GM12878 (cell line): ENCODE measurements around the gene TIAM1. TPM values are rescaled to one million over a fixed set of nuclear protein-coding genes. Genes with fewer than 3 reads are reported as not detected.

ENCODE experiments used
- ATAC-seq: fragments of 200-7000 bp; cut with Tn5 transposase; 3 replicates; pipeline ENCODE4 v1.9.1; 2020; ENCODE audit warnings: mild to moderate bottlenecking, moderate library complexity
- BruUV-seq: library from RNA; stranded (reverse); fragments of 400-500 nt; replicated peaks from 2 replicates; lab custom pipeline; 2021; lab: Mats Ljungman, UMichigan
- CTCF ChIA-PET: fragments of 300-600 bp; sonication (Branson Sonifier 250); formaldehyde crosslinking; extraction: SDS; loops from one replicate; lab custom pipeline; 2021; ENCODE audit warnings: inconsistent platforms; lab: Yijun Ruan, JAX
- POLR2A ChIA-PET: fragments of 350-600 bp; formaldehyde crosslinking; extraction: SDS; loops from one replicate; lab custom pipeline; 2021; ENCODE audit warnings: inconsistent platforms; lab: Charles Lee
- RAD21 ChIA-PET: fragments of 300-600 bp; sonication (Branson Sonifier 250); formaldehyde crosslinking; loops from one replicate; lab custom pipeline; 2023; ENCODE audit warnings: antibody characterized with exemption; ENCODE audit not compliant: unreplicated experiment; lab: Charles Lee
- SMC1A ChIA-PET: fragments of 300-600 bp; sonication (Branson Sonifier 250); formaldehyde crosslinking; loops from one replicate; lab custom pipeline; 2023; ENCODE audit not compliant: unreplicated experiment, uncharacterized antibody; lab: Charles Lee
- DNase-seq: peaks from one replicate; pipeline ENCODE4 v3.0.0-alpha.2; 2011; ENCODE audit warnings: low read depth, low spot score
- FAIRE-seq: peaks from 3 replicates; lab custom pipeline; 2011; peaks lifted over from hg19 to GRCh38; lab: Jason Lieb, UNC
- H2AFZ ChIP-seq: 2 replicates; pipeline ENCODE4 v1.6.0; 2011; ENCODE audit warnings: low read depth, low read length, control low read depth; ENCODE audit not compliant: control insufficient read depth
- H3K27ac ChIP-seq: 2 replicates; pipeline ENCODE4 v1.5.1; 2011; ENCODE audit warnings: control low read depth; ENCODE audit not compliant: control insufficient read depth, insufficient read depth
- H3K27me3 ChIP-seq, 2 experiments: replicated peaks in 1 of 2; 2 replicates each; pipeline versions ENCODE4 v1.6.0 to v1.6.1; 2011; ENCODE audit warnings: low read length in 1 of 2; ENCODE audit not compliant: control insufficient read depth in 2 of 2, insufficient read depth in 2 of 2
- H3K36me3 ChIP-seq, 2 experiments: 2 replicates each; pipeline ENCODE4 v1.5.1; 2011; ENCODE audit warnings: low read length in 1 of 2; ENCODE audit not compliant: control insufficient read depth in 2 of 2, insufficient read depth in 2 of 2
- H3K4me1 ChIP-seq: 2 replicates; pipeline ENCODE4 v1.6.1; 2011; ENCODE audit warnings: mild to moderate bottlenecking, low read length, moderate library complexity, mixed read lengths; ENCODE audit not compliant: control insufficient read depth, insufficient read depth
- H3K4me2 ChIP-seq: 2 replicates; pipeline ENCODE4 v1.6.0; 2011; ENCODE audit warnings: control low read depth; ENCODE audit not compliant: control insufficient read depth, insufficient read depth
- H3K4me3 ChIP-seq: fragments of 200-600 bp; sonication (generic); 2 replicates; pipeline ENCODE4 v1.5.1; 2016
- H3K79me2 ChIP-seq: 2 replicates; pipeline ENCODE4 v1.6.0; 2011; ENCODE audit warnings: low read length; ENCODE audit not compliant: control insufficient read depth, insufficient read depth
- H3K9ac ChIP-seq: 2 replicates; pipeline ENCODE4 v1.8.0; 2011; ENCODE audit warnings: low read length, control low read depth, mixed read lengths; ENCODE audit not compliant: control insufficient read depth, insufficient read depth
- H3K9me3 ChIP-seq: replicated peaks from 3 replicates; pipeline ENCODE4 v1.5.1; 2011; ENCODE audit warnings: mild to moderate bottlenecking, low read length; ENCODE audit not compliant: control insufficient read depth, insufficient read depth
- H4K20me1 ChIP-seq: 2 replicates; pipeline ENCODE4 v1.6.0; 2011; ENCODE audit not compliant: control insufficient read depth, insufficient read depth
- ETV6 ChIP-seq, 2 experiments: fragments of 450-650 bp in 1 of 2; IDR thresholded peaks in 1 of 2; conservative IDR thresholded peaks in 1 of 2; 2 replicates each; pipeline ENCODE4 v1.6.1; 2014; ENCODE audit warnings: antibody characterized with exemption in 1 of 2, borderline replicate concordance in 1 of 2, low read depth in 1 of 2, mild to moderate bottlenecking in 1 of 2, moderate library complexity in 1 of 2
- MEF2A ChIP-seq: IDR thresholded peaks from 2 replicates; pipeline ENCODE4 v1.6.1; 2011; ENCODE audit warnings: low read depth, mild to moderate bottlenecking, low read length, moderate library complexity; ENCODE audit not compliant: insufficient read depth
- SIN3A ChIP-seq: IDR thresholded peaks from 2 replicates; pipeline ENCODE4 v1.6.1; 2012; ENCODE audit warnings: low read depth, low read length, improper control_type of control experiment
- SREBF1 ChIP-seq: IDR thresholded peaks from 2 replicates; pipeline ENCODE4 v1.6.1; 2012; ENCODE audit warnings: mild to moderate bottlenecking, low read length
- STAT1 ChIP-seq: fragments of 450-650 bp; conservative IDR thresholded peaks from 2 replicates; pipeline ENCODE4 v1.6.1; 2014; ENCODE audit warnings: antibody characterized with exemption, mild to moderate bottlenecking
- TAF1 ChIP-seq: IDR thresholded peaks from 2 replicates; pipeline ENCODE4 v1.6.1; 2011; ENCODE audit warnings: mild to moderate bottlenecking, low read depth, low read length, borderline replicate concordance
- TCF12 ChIP-seq: IDR thresholded peaks from 2 replicates; pipeline ENCODE4 v1.6.1; 2011; ENCODE audit warnings: low read depth, mild to moderate bottlenecking, low read length
- YY1 ChIP-seq: IDR thresholded peaks from 2 replicates; pipeline ENCODE4 v1.6.1; 2011; ENCODE audit warnings: low read depth, mild to moderate bottlenecking, low read length
- WGBS: methylation state at CpG from one replicate; pipeline ENCODE4 v1.1.6; 2016; ENCODE audit warnings: low lambda C conversion rate; ENCODE audit not compliant: insufficient replicate concordance, insufficient coverage; ENCODE audit errors: missing lambda C conversion rate; 5-methylcytosine and 5-hydroxymethylcytosine counted together
- in situ Hi-C: fragments of 300-500 bp; cut with MboI; formaldehyde crosslinking; loops from 9 replicates; pipeline ENCODE4 v1.14.3; 2018; ENCODE audit warnings: mixed read lengths
- intact Hi-C: fragments of 100-400 bp; cut with micrococcal nuclease; formaldehyde crosslinking; loops from one replicate; pipeline ENCODE4 v1.14.2; 2022; ENCODE audit not compliant: unreplicated experiment
- polyA plus RNA-seq, 11 experiments: library from polyadenylated mRNA; depleted of rRNA in 4 of 11; unstranded in 6 of 11; stranded (reverse) in 5 of 11; fragments of >200 nt; fragmentation: Nextera tagmentation in 4 of 11; fragmentation: Illumina TruSeq in 1 of 11; extraction: Ambion mirVana in 4 of 11; extraction: Trizol in 1 of 11; gene quantifications; 1 replicate in 1 of 11; 2 replicates in 10 of 11; pipeline versions ENCODE4 v1.2.1 to v1.2.3, GENCODE V29; 2011 to 2016; ENCODE audit warnings: inconsistent platforms in 2 of 11, missing spikeins in 2 of 11, low read depth in 1 of 11
- total RNA-seq, 4 experiments: library from RNA; depleted of rRNA in 3 of 4; stranded (reverse); fragments of >200 nt in 3 of 4; fragmentation: Illumina TruSeq in 1 of 4; extraction: Trizol in 1 of 4; gene quantifications; 2 replicates each; pipeline versions ENCODE4 v1.2.1 to v1.2.3, GENCODE V29; 2013 to 2021
- TF ChIP-seq, protein P1 (sequence below): fragments of 450-650 bp; conservative IDR thresholded peaks from 2 replicates; pipeline ENCODE4 v1.6.1; 2017; ENCODE audit warnings: mild to moderate bottlenecking, moderate library complexity
- TF ChIP-seq, protein P2 (sequence below), 3 experiments: IDR thresholded peaks in 2 of 3; conservative IDR thresholded peaks in 1 of 3; 2 replicates each; pipeline ENCODE4 v1.5.1; 2011; ENCODE audit warnings: low read depth in 3 of 3, low read length in 3 of 3, mild to moderate bottlenecking in 3 of 3, control low read depth in 2 of 3, moderate library complexity in 2 of 3, inconsistent platforms in 1 of 3, mixed read lengths in 1 of 3; ENCODE audit not compliant: control insufficient read depth in 2 of 3, insufficient read depth in 1 of 3; ENCODE audit errors: extremely low read depth in 1 of 3
- TF ChIP-seq, protein P3 (sequence below): IDR thresholded peaks from 2 replicates; pipeline ENCODE4 v1.6.1; 2011; ENCODE audit warnings: mild to moderate bottlenecking, low read depth, low read length, moderate library complexity; ENCODE audit not compliant: insufficient replicate concordance
- TF ChIP-seq, protein P4 (sequence below): IDR thresholded peaks from 2 replicates; pipeline ENCODE4 v1.6.1; 2012; ENCODE audit warnings: mild to moderate bottlenecking, low read depth, low read length
- TF ChIP-seq, protein P5 (sequence below): fragments of 450-650 bp; IDR thresholded peaks from 2 replicates; pipeline ENCODE4 v1.6.1; 2016; ENCODE audit warnings: mild to moderate bottlenecking

The TIAM1 gene
- total and polyA plus RNA-seq, 10 of the 15 experiments (the other 5 are each of a cell fraction or from before 2014, with no cell fraction given) = 0.31 to 35.9 (median 0.78) TPM

DNA sequence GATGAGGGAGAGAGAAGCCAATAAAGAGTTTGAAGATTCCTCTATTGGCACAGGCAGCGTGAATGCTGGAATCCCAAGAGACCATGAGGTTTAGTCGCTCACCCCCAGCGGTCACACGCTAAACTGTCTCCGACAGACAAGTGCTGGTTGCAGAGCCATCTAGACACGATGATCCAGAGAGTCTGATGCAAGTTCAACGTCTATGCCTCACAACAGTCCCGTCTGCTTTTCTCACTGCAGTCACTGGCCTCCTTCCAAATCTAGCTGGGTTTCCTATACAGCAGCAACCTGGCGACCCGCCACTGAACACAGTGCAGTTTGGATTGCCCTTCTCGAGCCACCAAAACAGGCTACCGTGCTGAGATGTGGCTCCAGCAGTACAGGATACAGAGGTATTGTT lies 207.2 kb downstream of the TIAM1 start:
- no peaks in the 10 kb centered on the region; the same call in 2 of the 3 replicates for H3K9me3 ChIP-seq
- no peaks in the 10 kb centered on the region for H3K79me2 ChIP-seq
- DNase-seq (peak; percentile 47), ATAC-seq (peak; percentile 80), FAIRE-seq (peak; percentile 54)
- no peak overlapping the region for H2AFZ ChIP-seq
- H4K20me1 ChIP-seq = no peaks in the 10 kb centered on the region
- no peak overlapping the region for H3K4me3 ChIP-seq
- H3K36me3 ChIP-seq = no peaks in the 10 kb centered on the region
- RAD21 ChIA-PET = no interaction called here
- POLR2A ChIA-PET = no interaction called here
- SMC1A ChIA-PET = interaction anchor here (0.8 to 2.1 kb wide), 3 partner anchors 25 to 54 kb away, joined by 3 to 5 read pairs (median 5); no protein-coding TSS in a partner anchor
- intact Hi-C loops (no loop called here), in situ Hi-C loops (no loop called here)
- H3K9ac ChIP-seq = no peak overlapping the region
- H3K27me3 ChIP-seq = no peaks in the 10 kb centered on the region
- H3K4me2 ChIP-seq = no peak overlapping the region
- 6% methylated on average over 12 of the region's 12 CpGs for WGBS
- no TSS peak for BruUV-seq
- CTCF ChIA-PET = interaction anchor here (1.4 kb wide), 1 partner anchor 11 kb away, joined by 3 read pairs; no protein-coding TSS in a partner anchor
- no peak overlapping the region for H3K27ac ChIP-seq
- peaks cover 15% of the 10 kb centered on the region for H3K4me1 ChIP-seq
- TF ChIP-seq YY1 = no peak
- TF ChIP-seq MEF2A = no peak
- no peak for TF ChIP-seq SREBF1
- TF ChIP-seq, protein P1, sequence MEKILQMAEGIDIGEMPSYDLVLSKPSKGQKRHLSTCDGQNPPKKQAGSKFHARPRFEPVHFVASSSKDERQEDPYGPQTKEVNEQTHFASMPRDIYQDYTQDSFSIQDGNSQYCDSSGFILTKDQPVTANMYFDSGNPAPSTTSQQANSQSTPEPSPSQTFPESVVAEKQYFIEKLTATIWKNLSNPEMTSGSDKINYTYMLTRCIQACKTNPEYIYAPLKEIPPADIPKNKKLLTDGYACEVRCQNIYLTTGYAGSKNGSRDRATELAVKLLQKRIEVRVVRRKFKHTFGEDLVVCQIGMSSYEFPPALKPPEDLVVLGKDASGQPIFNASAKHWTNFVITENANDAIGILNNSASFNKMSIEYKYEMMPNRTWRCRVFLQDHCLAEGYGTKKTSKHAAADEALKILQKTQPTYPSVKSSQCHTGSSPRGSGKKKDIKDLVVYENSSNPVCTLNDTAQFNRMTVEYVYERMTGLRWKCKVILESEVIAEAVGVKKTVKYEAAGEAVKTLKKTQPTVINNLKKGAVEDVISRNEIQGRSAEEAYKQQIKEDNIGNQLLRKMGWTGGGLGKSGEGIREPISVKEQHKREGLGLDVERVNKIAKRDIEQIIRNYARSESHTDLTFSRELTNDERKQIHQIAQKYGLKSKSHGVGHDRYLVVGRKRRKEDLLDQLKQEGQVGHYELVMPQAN = no peak
- no peak for TF ChIP-seq STAT1
- TF ChIP-seq, protein P2, sequence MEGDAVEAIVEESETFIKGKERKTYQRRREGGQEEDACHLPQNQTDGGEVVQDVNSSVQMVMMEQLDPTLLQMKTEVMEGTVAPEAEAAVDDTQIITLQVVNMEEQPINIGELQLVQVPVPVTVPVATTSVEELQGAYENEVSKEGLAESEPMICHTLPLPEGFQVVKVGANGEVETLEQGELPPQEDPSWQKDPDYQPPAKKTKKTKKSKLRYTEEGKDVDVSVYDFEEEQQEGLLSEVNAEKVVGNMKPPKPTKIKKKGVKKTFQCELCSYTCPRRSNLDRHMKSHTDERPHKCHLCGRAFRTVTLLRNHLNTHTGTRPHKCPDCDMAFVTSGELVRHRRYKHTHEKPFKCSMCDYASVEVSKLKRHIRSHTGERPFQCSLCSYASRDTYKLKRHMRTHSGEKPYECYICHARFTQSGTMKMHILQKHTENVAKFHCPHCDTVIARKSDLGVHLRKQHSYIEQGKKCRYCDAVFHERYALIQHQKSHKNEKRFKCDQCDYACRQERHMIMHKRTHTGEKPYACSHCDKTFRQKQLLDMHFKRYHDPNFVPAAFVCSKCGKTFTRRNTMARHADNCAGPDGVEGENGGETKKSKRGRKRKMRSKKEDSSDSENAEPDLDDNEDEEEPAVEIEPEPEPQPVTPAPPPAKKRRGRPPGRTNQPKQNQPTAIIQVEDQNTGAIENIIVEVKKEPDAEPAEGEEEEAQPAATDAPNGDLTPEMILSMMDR (IDR thresholded peaks at IDR 0.05 in 2 of 3, conservative IDR thresholded peaks at IDR 0.05 in 1 of 3; ENCODE audit: control insufficient read depth in 2 of 3, extremely low read depth in 1 of 3, insufficient read depth in 1 of 3, low read depth in 3 of 3, low read length in 3 of 3) = peak; percentile 18 to 36 (median 27); a peak in 5 of 6 replicates
- TF ChIP-seq SIN3A = no peak
- TF ChIP-seq, protein P3, sequence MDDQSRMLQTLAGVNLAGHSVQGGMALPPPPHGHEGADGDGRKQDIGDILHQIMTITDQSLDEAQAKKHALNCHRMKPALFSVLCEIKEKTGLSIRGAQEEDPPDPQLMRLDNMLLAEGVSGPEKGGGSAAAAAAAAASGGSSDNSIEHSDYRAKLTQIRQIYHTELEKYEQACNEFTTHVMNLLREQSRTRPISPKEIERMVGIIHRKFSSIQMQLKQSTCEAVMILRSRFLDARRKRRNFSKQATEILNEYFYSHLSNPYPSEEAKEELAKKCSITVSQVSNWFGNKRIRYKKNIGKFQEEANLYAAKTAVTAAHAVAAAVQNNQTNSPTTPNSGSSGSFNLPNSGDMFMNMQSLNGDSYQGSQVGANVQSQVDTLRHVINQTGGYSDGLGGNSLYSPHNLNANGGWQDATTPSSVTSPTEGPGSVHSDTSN = no peak
- no peak for TF ChIP-seq ETV6 (conservative IDR thresholded peaks at IDR 0.05 in 1 of 2, IDR thresholded peaks at IDR 0.05 in 1 of 2; ENCODE audit: borderline replicate concordance in 1 of 2, low read depth in 1 of 2)
- no peak for TF ChIP-seq TAF1
- TF ChIP-seq, protein P4, sequence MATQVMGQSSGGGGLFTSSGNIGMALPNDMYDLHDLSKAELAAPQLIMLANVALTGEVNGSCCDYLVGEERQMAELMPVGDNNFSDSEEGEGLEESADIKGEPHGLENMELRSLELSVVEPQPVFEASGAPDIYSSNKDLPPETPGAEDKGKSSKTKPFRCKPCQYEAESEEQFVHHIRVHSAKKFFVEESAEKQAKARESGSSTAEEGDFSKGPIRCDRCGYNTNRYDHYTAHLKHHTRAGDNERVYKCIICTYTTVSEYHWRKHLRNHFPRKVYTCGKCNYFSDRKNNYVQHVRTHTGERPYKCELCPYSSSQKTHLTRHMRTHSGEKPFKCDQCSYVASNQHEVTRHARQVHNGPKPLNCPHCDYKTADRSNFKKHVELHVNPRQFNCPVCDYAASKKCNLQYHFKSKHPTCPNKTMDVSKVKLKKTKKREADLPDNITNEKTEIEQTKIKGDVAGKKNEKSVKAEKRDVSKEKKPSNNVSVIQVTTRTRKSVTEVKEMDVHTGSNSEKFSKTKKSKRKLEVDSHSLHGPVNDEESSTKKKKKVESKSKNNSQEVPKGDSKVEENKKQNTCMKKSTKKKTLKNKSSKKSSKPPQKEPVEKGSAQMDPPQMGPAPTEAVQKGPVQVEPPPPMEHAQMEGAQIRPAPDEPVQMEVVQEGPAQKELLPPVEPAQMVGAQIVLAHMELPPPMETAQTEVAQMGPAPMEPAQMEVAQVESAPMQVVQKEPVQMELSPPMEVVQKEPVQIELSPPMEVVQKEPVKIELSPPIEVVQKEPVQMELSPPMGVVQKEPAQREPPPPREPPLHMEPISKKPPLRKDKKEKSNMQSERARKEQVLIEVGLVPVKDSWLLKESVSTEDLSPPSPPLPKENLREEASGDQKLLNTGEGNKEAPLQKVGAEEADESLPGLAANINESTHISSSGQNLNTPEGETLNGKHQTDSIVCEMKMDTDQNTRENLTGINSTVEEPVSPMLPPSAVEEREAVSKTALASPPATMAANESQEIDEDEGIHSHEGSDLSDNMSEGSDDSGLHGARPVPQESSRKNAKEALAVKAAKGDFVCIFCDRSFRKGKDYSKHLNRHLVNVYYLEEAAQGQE = no peak
- peak; percentile 41; the same call in 1 of the 2 replicates for TF ChIP-seq TCF12
- TF ChIP-seq, protein P5, sequence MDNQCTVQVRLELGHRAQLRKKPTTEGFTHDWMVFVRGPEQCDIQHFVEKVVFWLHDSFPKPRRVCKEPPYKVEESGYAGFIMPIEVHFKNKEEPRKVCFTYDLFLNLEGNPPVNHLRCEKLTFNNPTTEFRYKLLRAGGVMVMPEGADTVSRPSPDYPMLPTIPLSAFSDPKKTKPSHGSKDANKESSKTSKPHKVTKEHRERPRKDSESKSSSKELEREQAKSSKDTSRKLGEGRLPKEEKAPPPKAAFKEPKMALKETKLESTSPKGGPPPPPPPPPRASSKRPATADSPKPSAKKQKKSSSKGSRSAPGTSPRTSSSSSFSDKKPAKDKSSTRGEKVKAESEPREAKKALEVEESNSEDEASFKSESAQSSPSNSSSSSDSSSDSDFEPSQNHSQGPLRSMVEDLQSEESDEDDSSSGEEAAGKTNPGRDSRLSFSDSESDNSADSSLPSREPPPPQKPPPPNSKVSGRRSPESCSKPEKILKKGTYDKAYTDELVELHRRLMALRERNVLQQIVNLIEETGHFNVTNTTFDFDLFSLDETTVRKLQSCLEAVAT = no peak
